Measurements from ENCODE around the gene ADARB2. TPM values are rescaled to one million over a fixed set of nuclear protein-coding genes. Genes with fewer than 3 reads are reported as not detected.

The ADARB2 gene
- total RNA-seq, 1 donor from 2014 or later = 1.2 TPM

DNA sequence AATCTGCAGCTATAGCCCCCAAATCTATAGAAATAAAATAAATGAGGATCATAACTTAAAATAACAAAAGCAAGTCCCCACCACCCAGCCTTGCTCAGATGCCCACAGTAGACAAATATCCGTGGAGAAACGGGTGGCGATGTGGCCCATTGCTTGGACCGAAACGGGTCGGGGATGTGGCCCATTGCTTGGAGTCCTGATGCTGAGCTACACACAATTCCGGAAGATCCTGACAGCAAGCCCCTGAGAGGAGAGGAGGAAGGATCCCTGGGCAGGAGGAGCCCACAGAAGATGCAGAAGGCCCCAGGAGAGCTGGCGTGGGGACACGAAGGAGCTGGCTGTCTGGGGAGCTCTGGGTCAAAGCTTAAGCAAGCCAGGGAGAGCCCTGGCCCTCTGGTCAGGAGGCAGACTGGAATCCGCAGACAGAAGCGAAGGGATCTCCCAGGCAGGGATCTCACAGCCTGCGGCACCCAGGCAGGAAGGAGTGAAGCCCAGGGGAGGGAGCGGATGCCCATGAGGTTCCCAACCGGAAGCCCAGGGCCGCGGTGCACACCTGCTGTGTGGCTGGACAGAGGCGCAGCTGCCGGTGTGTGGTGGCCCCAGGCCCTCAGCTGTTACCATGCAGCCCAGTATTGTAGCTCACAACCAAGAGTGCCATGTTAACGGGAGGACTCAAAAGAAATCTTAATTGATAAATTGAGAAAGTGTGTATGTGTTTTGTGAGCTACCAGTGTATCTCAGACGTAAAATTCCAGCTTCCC is 138.8 kb downstream of the ADARB2 start:
- Histone ChIP-seq H3K27me3 (peaks cover 7% of the 10 kb centered on the region), H3K36me3 (no peaks in the 10 kb centered on the region), H3K9me3 (no peaks in the 10 kb centered on the region), H3K4me1 (no peaks in the 10 kb centered on the region), H3K4me3 (no peak overlapping the region), H3K27ac (no peak overlapping the region)
- TF ChIP-seq CTCF (IDR thresholded peaks at IDR 0.05) = no peak
- intact Hi-C loops (cut with DNase I) = no loop called here
- ATAC-seq (no peak), DNase-seq (no peak)

- H3K27ac ChIP-seq = no peak overlapping the region
- H3K36me3 ChIP-seq = no peaks in the 10 kb centered on the region
- no peaks in the 10 kb centered on the region for H3K4me1 ChIP-seq
- no peak for TF ChIP-seq CTCF (IDR thresholded peaks at IDR 0.05)
- H3K27me3 ChIP-seq = peaks cover 7% of the 10 kb centered on the region
- DNase-seq (no peak), ATAC-seq (no peak)
- H3K4me3 ChIP-seq = no peak overlapping the region
- H3K9me3 ChIP-seq = no peaks in the 10 kb centered on the region
- intact Hi-C loops (cut with DNase I) = no loop called here
These were observed 139.8 kb downstream of the ADARB2 start for GRCh38 chr10:1597370-1598146.

DNA sequence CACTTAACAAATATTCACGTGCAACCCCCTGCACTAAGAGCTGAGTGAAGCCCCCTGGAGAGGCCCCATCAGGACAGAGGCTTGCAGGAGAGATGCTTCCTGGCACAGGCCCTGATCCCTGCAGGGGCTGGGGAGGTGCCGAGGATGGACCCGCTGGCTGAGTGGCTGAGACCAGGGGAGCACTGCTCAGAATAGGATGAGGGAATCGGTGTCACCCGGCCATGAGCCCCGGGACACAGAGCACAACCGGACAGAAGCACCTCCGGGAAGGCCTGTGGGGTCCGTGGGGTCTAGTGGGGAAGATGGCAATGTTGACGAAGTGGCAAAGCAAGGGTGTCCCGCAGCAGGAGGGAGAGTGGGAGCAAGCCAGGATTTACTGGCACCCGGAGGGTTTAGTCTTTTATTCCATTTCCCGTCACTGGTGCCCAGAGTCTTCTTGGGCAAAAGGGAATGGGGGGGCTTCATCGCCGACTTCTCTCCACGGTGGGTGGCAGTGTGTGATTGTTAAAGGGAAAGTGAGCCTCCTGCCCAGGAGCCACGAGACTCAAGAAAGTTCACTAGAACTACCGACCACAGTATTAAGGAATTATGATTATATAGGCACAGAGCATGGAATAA is 140.7 kb downstream of the ADARB2 start:
- intact Hi-C loops (cut with DNase I) = no loop called here
- no peaks in the 10 kb centered on the region for H3K36me3 ChIP-seq
- H3K4me1 ChIP-seq = no peaks in the 10 kb centered on the region
- H3K4me3 ChIP-seq = no peak overlapping the region
- DNase-seq (no peak), ATAC-seq (peak; percentile 27)
- no peak for TF ChIP-seq CTCF (IDR thresholded peaks at IDR 0.05)
- H3K27me3 ChIP-seq = peaks cover 7% of the 10 kb centered on the region
- no peak overlapping the region for H3K27ac ChIP-seq
- H3K9me3 ChIP-seq = no peaks in the 10 kb centered on the region

- Histone ChIP-seq H3K27me3 (peaks cover 7% of the 10 kb centered on the region), H3K4me1 (no peaks in the 10 kb centered on the region), H3K4me3 (no peak overlapping the region), H3K36me3 (no peaks in the 10 kb centered on the region), H3K9me3 (no peaks in the 10 kb centered on the region), H3K27ac (no peak overlapping the region)
- DNase-seq (no peak), ATAC-seq (no peak)
- no peak for TF ChIP-seq CTCF (IDR thresholded peaks at IDR 0.05)
- intact Hi-C loops (cut with DNase I) = no loop called here
These were observed 141.6 kb downstream of the ADARB2 start for GRCh38 chr10:1595726-1596125.

GRCh38 chr10:1595242-1595600 is 142.1 kb downstream of the ADARB2 start:
- Histone ChIP-seq H3K36me3 (no peaks in the 10 kb centered on the region), H3K4me1 (no peaks in the 10 kb centered on the region), H3K27me3 (peaks cover 7% of the 10 kb centered on the region), H3K27ac (no peak overlapping the region), H3K9me3 (no peaks in the 10 kb centered on the region), H3K4me3 (no peak overlapping the region)
- intact Hi-C loops (cut with DNase I) = no loop called here
- TF ChIP-seq CTCF (IDR thresholded peaks at IDR 0.05) = no peak
- DNase-seq (no peak), ATAC-seq (no peak)
